ENCODE data around the gene RNF133.

Gene RNF133, protein sequence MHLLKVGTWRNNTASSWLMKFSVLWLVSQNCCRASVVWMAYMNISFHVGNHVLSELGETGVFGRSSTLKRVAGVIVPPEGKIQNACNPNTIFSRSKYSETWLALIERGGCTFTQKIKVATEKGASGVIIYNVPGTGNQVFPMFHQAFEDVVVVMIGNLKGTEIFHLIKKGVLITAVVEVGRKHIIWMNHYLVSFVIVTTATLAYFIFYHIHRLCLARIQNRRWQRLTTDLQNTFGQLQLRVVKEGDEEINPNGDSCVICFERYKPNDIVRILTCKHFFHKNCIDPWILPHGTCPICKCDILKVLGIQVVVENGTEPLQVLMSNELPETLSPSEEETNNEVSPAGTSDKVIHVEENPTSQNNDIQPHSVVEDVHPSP

GRCh38 chr7:122699017-122699416 lies at the start of gene RNF133:
Gene RNF133 (minus strand): TSS chr7:122699117. CDS start chr7:122698918, 199 bp downstream.
- DNase-seq (ENCODE audit: extremely low spot score, insufficient read length, low read depth), result no peak
- FAIRE-seq, result no peak

GRCh38 chr7:122748195-122748594 lies 49.3 kb upstream of the RNF133 start:
- DNase-seq (ENCODE audit: extremely low spot score, insufficient read length, low read depth) (no peak), FAIRE-seq (no peak)

DNA sequence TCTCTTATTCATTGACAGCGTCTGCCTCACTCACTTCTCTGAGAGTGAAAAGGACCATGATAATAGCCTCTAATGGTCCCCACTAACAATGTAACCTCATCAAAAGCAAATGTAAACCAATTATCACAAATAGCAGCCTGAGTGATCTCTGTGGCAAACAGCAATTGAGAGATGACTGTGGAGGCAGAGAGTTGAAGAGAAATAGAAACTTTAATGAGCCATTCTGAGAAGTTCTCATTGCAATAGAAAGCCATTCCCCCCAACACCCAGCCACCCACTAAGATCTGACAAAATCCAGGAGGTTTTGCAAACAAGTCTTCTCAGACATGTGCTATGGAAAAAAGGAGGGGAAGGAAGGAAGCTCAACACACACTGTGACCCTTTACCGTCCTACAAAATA lies 48.0 kb upstream of the RNF133 start:
- DNase-seq (ENCODE audit: extremely low spot score, insufficient read length, low read depth) (no peak), FAIRE-seq (no peak)

DNA sequence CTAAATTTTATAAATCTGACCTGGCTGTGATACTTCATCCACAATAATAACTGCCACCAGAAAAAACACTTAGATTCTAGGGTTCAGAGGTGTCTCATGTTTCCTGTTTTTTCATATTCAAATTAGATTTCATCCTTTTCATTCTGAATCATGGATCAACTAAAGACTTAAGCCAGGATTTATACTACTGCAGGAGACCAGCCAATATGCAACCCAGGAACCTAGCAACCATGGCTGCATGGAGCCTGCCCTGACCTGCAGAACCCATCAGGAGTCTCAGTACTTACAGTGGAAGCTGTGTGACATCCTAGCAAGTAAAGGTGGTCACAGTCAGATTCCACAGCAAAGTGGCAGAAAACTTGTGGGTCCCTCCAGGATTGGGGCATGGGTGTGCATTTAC lies 44.3 kb upstream of the RNF133 start:
- DNase-seq (ENCODE audit: extremely low spot score, insufficient read length, low read depth) (no peak), FAIRE-seq (no peak)

DNA sequence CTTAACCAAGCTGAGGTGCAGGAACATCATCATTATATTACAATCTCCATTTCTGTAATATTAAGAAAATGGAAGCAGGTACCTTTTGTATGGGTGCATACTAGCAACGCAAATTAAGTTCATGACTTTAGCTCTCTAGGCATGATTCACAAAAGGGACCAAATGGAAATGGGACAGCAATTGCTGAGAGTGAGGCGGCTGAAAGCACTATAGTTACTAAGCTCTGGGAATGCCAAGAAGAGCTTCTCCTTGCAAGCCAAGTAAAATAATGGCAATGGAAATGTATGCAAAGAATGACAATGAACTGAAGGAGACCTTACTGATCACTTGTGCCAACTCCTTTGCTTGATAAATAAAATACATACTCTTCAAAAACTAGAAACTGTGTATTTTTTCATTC lies 40.0 kb upstream of the RNF133 start:
- no peak for DNase-seq (ENCODE audit: extremely low spot score, insufficient read length, low read depth)
- FAIRE-seq, result no peak

- no peak for DNase-seq (ENCODE audit: extremely low spot score, insufficient read length, low read depth)
- no peak for FAIRE-seq
Measured at GRCh38 chr7:122736183-122736582, 37.3 kb upstream of the RNF133 start.

- FAIRE-seq (no peak), DNase-seq (ENCODE audit: extremely low spot score, insufficient read length, low read depth) (no peak)
Measured at GRCh38 chr7:122727759-122728158, 28.8 kb upstream of the RNF133 start.

DNA sequence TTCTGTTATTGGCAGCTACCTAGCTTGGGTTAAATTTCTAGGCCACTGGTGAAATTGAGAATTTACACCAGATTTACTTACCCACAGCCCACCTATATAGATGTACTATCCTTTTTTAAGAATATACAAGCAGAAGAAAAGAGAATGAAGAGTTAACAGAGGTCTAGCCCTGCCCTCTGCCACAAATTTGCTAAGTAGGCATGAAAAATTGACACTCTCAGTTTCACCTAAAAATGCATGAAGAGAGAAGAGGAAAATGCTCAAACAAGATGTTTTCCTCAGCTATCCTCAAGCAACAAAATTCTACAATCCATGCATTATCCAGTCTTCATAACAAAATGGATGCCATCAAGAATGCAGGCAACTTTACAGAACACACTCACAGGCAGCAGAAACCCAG lies 28.4 kb upstream of the RNF133 start:
- no peak for DNase-seq (ENCODE audit: extremely low spot score, insufficient read length, low read depth)
- FAIRE-seq, result no peak

GRCh38 chr7:122726881-122727280 lies 28.0 kb upstream of the RNF133 start:
- FAIRE-seq, result no peak
- DNase-seq (ENCODE audit: extremely low spot score, insufficient read length, low read depth), result no peak

DNA sequence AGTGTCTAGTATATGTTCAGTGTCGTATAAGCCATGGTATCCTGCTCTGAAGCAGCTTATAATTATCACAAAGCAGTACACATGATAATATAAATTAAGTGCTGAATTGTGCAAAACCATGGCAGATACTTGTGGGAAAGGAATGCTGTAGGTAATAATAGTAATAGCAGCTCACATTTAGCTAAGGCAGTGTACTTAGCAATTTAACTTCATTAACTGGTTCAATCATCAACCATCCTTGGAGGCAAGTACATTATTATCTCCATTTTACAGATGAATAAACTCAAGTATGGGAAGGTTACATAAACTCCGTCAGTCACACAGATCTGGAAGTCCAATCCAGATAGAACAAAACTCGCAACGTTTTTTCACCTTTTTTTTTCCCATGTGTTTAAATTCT lies 25.4 kb upstream of the RNF133 start:
- DNase-seq (ENCODE audit: extremely low spot score, insufficient read length, low read depth) (no peak), FAIRE-seq (no peak)

- FAIRE-seq (no peak), DNase-seq (ENCODE audit: extremely low spot score, insufficient read length, low read depth) (no peak)
Measured at GRCh38 chr7:122719010-122719578, 20.2 kb upstream of the RNF133 start.

- DNase-seq (ENCODE audit: extremely low spot score, insufficient read length, low read depth) (no peak), FAIRE-seq (no peak)
Measured at GRCh38 chr7:122717356-122718089, 18.6 kb upstream of the RNF133 start.

DNA sequence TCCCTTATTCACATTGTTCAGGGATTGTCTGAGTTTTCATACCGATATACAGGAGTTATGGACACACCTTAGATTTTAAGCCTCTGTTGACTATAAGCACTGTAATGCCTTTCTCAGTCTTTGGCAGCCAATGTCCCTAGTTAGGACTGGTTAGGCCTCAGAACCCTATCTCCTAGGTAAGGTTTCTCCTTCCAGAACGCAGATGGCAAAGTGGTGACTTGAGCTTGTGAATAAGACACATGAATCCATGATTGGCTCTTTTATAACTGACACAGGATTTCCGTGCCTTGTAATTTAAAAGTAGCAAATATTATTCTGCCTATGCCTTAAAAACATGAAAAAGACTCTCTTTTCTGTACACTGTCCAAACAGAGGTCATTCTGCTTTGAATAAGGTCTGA lies 16.3 kb upstream of the RNF133 start:
- FAIRE-seq, result no peak
- no peak for DNase-seq (ENCODE audit: extremely low spot score, insufficient read length, low read depth)

- no peak for FAIRE-seq
- no peak for DNase-seq (ENCODE audit: extremely low spot score, insufficient read length, low read depth)
Measured at GRCh38 chr7:122710916-122711315, 12.0 kb upstream of the RNF133 start.

DNA sequence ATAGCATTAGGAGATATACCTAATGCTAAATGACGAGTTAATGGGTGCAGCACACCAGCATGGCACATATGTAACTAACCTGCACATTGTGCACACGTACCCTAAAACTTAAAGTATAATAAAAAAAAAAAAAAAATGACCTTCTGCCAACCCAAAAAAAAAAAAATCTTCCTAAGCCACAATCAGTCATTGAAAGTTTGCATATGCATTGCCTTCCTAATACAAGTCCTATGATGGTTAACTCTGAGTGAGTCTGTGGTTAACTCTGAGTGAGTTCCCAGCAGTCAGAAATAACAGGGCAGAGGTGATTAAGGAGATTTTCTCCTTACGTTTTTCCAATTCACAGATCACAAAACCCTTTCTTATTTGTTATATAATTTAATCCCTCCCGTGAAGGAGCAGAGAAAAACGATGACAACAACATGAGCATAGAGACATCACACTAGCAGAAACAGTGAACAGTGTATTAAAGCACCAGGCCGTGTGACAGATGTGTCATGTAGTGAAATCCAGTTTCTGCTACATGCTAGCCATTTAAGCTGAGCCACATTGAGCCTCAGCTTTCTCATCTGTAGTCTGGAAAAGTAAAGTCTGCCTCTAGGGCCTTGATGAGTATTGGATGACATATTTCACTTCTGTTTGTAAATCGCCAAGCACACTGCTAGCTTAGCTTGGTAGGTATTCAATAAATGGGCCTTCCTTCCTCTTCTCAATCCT lies 11.2 kb upstream of the RNF133 start:
- DNase-seq (ENCODE audit: extremely low spot score, insufficient read length, low read depth), result no peak
- no peak for FAIRE-seq

- FAIRE-seq (no peak), DNase-seq (ENCODE audit: extremely low spot score, insufficient read length, low read depth) (no peak)
Measured at GRCh38 chr7:122706836-122707235, 7.9 kb upstream of the RNF133 start.

DNA sequence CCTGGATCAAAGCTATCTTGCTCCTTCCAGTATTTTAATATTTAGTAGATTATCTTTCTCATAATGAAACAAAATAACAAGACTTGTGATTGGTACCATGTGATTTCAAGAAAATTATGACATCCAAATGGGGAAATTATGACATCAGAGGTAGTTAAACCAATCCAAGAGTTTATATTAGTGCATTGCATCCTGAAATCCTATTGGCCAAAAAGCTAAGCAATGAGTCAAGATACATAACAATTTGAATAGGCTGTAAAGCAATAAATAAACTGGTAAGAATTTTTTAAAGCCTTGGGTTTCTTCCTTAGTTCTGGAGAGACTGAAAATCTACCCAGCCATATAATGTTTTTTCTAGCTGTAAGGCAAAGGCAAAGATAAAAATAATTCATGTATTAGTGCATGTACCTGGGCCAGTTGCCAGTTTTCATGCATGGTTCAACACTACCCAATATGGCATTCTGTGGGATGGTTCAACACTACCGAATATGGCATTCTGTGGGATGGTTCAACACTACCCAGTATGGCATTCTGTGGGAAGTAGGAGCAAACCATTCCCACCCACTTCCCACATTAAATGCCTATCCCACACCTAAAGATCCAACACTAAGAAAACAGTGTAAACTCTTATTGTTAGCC lies 4.1 kb upstream of the RNF133 start, which contains the start of gene RNF148:
Gene RNF148, minus strand, starts transcription at position 51 of the 639 bp plus-strand sequence. CDS start 172 bp downstream, outside the sequence.
- FAIRE-seq (no peak), DNase-seq (ENCODE audit: extremely low spot score, insufficient read length, low read depth) (no peak)

- DNase-seq (ENCODE audit: extremely low spot score, insufficient read length, low read depth) (no peak), FAIRE-seq (no peak)
Measured at GRCh38 chr7:122695816-122696215, 3.1 kb downstream of the RNF133 start.

DNA sequence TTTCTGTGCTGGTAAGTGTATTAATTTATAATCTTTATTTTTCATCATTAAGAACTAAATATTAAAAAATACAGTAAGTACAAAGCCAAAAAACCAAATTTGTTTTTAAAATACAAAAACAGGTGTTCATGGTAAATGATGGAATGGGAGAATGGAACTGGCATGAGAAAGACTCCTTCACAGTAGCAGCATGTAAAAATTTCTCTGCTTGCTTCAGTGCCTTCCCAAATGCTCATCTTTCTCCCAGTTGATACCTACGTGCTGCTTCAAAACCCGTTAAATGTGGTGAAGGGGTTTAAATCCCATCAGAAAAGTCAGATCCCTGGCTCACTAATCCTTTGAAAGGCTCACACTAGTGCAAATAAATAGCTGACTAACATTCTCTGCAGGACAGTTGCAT lies 4.2 kb downstream of the RNF133 start:
- no peak for FAIRE-seq

DNA sequence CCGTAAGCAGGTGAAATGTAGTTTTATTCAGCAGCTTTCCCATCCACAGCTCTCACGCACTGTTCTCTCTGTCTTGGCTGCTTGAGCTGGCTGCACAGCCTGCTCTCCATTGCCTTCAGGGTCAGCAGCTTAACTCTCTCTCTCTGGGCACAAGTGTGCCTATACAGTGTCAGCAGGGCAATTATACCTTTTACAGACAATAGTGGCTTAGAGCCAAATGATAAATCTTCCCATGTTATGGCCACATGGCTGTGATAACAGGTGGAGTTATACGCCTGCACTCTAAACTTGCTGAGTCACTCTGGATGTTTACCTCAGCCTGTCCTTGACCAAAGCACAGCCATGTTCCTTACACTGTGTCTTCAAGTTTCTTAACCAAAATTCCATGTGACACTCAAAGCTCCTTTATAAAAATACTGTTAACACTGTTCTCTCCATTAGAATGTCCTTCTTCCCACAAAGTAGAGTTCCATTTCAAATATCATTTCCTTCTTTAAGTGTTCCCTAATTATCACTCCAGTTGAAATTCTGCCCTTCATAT lies 6.1 kb downstream of the RNF133 start:
- FAIRE-seq (no peak), DNase-seq (ENCODE audit: extremely low spot score, insufficient read length, low read depth) (no peak)

More for the DNA sequence above, 4.2 kb downstream of the RNF133 start:
- DNase-seq (ENCODE audit: extremely low spot score, insufficient read length, low read depth), result no peak
